AG09319 (cell line): ENCODE results near the gene THOP1.

ENCODE experiments used
- DNase-seq: peaks from one replicate; pipeline ENCODE4 v3.0.0-alpha.2; 2010; ENCODE audit warnings: low read depth; ENCODE audit errors: extremely low read depth
- TF ChIP-seq, protein P1 (sequence below): IDR thresholded peaks from 2 replicates; pipeline ENCODE4 v1.5.1; 2011; ENCODE audit warnings: low read depth, mild to moderate bottlenecking, inconsistent platforms, low read length, moderate library complexity

The THOP1 gene

DNA sequence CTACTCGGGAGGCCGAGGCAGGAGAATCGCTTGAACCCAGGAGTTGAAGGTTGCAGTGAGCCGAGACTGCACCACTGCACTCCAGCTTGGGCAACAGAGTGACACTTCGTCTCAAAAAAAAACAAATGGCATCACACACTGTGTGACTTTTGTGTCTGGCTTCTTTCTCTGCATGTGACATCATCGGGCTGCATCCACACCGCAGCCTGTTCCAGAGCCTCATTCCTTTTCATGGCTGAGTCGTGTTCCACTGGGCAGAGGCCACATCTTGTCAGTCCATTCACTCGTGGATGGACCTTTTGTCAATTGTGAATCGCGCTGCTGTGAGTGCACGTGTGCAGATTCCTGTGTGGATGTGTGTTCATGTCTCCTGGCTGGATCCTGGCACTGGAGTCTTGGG is 8.3 kb downstream of the THOP1 start:
- DNase-seq, result no peak
- TF ChIP-seq, protein P1, sequence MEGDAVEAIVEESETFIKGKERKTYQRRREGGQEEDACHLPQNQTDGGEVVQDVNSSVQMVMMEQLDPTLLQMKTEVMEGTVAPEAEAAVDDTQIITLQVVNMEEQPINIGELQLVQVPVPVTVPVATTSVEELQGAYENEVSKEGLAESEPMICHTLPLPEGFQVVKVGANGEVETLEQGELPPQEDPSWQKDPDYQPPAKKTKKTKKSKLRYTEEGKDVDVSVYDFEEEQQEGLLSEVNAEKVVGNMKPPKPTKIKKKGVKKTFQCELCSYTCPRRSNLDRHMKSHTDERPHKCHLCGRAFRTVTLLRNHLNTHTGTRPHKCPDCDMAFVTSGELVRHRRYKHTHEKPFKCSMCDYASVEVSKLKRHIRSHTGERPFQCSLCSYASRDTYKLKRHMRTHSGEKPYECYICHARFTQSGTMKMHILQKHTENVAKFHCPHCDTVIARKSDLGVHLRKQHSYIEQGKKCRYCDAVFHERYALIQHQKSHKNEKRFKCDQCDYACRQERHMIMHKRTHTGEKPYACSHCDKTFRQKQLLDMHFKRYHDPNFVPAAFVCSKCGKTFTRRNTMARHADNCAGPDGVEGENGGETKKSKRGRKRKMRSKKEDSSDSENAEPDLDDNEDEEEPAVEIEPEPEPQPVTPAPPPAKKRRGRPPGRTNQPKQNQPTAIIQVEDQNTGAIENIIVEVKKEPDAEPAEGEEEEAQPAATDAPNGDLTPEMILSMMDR, result no peak

DNA sequence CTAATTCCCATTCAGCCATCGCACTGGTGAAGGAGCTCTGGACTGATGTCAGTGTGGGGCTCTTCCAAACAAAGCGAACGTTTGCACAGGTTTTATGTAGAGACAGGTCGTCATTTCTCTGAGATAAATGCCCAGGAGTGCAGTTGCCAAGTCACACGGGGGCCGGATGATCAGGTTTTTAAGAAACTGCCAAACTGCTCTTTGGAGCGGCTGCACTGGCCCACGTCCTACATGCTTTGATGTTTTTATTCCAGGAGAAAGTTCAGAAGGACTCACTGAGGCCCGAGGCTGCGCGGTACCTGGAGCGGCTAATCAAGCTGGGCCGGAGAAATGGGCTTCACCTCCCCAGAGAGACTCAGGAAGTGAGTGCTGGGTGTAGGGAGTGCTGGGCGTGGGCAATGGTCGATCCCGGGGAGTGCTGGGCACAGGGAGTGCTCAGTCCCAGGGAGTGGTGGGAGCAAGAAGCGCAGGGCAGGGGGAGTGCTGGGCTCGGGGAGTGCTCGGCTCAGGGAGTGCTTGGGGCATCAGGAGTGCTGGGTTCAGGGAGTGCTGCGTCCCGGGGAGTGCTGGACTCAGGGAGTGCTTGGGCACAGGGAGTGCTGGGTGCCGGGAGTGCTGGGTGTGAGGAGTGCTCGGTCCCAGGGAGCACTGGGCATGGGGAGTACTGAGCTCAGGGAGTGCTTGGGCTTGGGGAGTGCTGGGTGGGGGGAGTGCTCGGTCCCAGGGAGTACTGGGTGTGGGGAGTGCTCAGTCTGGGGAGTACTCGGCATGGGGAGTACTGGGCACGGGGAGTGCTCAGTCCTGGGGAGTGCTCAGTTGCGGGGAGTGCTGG is 10.7 kb downstream of the THOP1 start:
- DNase-seq, result no peak
- TF ChIP-seq, protein P1, result no peak

DNA sequence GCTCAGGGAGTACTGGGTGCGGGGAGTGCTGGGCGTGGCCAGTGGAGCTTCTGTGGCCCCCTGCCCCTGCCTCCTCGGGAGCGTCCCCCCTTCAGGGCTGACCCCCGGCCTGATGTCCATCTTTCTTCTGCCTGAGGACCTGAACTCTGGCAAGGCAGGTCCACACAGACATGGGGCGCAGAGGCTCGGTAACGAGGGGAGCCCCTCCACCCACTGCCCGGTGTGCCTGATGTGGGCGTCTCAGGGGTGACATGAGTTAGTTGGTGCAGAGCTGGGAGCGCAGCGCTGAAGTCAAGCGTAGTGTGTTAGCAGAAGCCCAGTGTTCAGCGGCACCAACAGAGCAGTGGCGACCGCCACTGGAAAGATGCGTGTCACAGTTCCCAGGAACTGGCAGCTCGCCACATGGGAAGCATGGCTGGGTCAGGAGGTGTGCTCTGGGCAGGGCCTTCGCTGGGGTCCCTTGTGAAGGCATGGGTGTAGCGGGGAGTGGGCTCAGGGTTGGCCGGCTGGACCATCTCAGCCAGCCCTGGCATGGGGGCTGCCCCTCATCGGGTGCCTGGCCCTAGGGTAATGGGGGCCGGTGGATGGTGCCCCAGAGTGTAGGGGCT is 11.5 kb downstream of the THOP1 start:
- TF ChIP-seq, protein P1, result no peak
- DNase-seq, result no peak

DNA sequence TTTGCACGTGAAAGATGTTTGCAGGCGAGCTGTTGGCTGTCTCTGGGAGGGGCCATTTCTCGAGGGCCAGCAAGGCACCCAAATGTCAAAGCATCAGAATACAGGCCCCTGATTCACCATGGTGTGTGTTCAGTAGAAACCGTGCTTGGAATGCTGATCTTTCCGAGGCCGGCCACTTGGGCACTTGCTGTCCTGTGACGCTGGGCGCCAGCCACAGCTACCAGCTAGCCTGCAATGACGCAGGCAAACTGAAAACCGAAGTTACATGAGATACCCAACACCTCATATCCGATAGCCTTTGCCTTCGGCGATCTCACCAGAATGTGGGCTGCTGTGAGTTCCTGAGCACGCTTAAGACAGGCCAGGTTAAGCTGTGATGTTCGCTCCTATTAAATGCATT is 12.0 kb downstream of the THOP1 start:
- no peak for DNase-seq
- TF ChIP-seq, protein P1, result no peak

DNA sequence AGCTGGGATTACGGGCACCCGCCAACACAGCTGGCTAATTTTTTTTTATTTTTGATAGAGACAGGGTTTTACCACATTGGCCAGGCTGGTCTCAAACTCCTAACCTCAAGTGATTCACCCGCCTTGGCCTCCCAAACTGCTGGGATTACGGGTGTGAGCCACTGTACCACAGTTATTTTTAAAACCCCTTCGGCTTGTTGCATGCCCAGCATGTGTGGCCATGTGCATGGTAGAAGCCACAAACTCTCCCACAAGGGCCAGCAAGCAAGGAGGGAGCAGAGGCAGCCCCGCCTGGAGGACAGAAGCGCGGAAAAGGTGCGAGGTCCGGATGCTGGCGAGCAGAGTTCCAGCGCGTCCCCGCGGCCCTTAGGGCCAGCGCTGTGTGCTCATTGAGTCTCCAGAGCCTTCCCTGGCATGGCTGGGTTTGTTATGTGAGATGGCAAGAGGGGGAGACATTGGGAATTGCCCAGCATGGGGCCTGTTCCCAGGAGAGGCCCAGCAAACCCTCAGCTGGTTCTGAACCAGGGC is 12.9 kb downstream of the THOP1 start:
- TF ChIP-seq, protein P1, result no peak
- DNase-seq, result no peak

DNA sequence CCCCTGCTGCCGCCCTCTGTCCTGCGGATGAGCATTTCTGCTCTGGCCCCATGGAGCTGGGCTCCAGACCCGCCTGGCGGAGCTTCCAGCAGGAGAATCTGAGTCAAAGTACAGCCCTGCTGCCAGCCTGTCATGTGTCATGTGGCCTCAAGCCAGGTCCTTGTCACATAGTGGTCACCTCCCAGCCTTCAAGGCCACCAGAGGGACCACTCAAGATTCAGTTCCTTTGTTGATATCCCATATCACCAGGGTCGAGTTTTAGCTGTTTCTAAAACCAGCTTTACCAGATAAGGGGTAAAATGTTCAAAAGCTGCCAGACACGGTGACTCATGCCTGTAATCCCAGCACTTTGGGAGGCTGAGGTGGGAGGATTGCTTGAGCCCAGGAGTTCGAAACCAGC is 13.4 kb downstream of the THOP1 start:
- TF ChIP-seq, protein P1, result no peak
- no peak for DNase-seq

DNA sequence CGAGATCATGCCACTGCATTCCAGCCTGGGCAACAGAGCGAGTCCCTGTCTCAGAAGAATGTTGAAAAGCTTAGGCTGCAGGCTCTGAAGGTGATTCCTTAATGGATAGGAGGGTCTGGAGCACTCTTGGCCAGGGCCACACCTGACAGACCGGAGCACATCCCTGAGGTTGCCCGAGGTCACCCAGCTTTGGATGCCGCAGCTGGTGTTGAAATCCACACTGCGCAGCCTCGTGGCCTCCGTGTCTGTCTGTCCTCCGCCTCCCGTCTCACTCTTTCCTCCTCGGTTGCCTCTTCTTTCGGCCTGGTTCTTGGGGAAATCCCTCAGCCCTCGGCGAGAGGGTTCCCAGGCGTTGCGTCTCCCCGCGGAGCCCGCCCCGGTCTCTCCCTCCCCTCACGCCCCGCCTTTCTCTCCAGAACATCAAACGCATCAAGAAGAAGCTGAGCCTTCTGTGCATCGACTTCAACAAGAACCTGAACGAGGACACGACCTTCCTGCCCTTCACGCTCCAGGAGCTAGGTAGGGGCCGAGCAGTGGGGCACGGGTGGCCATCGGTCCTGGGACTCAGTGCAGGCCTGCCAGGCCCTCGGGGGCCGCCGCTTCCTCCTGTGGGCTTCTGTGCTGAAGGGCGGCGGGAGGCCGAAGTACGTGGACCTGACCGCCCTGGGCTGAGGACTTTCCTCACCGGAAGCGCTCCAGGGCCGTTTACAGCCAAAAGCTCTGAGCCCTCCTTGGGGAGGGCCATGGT is 14.1 kb downstream of the THOP1 start:
- TF ChIP-seq, protein P1, result no peak
- DNase-seq, result no peak
